H1 (cell line): Measurements from ENCODE around the gene PDZRN3. TPM values are rescaled to one million over a fixed set of nuclear protein-coding genes. Genes with fewer than 3 reads are reported as not detected.

Experiments
- POLR2AphosphoS5 ChIP-seq: IDR thresholded peaks from 2 replicates; pipeline ENCODE4 v1.6.1; 2011; ENCODE audit warnings: low read depth, low read length
- POU5F1 ChIP-seq: IDR thresholded peaks from 2 replicates; pipeline ENCODE4 v1.6.1; 2011; ENCODE audit warnings: low read depth, mild to moderate bottlenecking, low read length, moderate library complexity
- RFX5 ChIP-seq: IDR thresholded peaks from 2 replicates; pipeline ENCODE4 v1.6.1; 2011; ENCODE audit warnings: low read depth, low read length, improper control_type of control experiment, borderline replicate concordance
- SP1 ChIP-seq: IDR thresholded peaks from 2 replicates; pipeline ENCODE4 v1.6.1; 2011; ENCODE audit warnings: low read depth, low read length
- polyA plus RNA-seq, 7 experiments: library from polyadenylated mRNA; depleted of rRNA in 3 of 7; stranded (reverse) in 5 of 7; unstranded in 2 of 7; fragments of >200 nt in 5 of 7; fragments of 200-250 nt in 2 of 7; gene quantifications; 1 replicate in 5 of 7; 2 replicates in 1 of 7; 4 replicates in 1 of 7; pipeline versions ENCODE4 v1.2.1 to v1.2.3, GENCODE V29; 2011 to 2013; ENCODE audit warnings: missing spikeins in 2 of 7, mixed read lengths in 2 of 7
- total RNA-seq: library from RNA; stranded (reverse); fragmentation: NEBNext Ultra II Directional; extraction: Animal tissue kit (Norgen Biotek cat#: 25700); gene quantifications from 2 replicates; pipeline ENCODE4 v1.2.1, GENCODE V29; 2021

The PDZRN3 gene
- total and polyA plus RNA-seq, 2 of the 8 experiments (the other 6 are each of a cell fraction or from before 2014, with no cell fraction given), result 4.2 to 20.5 TPM

DNA sequence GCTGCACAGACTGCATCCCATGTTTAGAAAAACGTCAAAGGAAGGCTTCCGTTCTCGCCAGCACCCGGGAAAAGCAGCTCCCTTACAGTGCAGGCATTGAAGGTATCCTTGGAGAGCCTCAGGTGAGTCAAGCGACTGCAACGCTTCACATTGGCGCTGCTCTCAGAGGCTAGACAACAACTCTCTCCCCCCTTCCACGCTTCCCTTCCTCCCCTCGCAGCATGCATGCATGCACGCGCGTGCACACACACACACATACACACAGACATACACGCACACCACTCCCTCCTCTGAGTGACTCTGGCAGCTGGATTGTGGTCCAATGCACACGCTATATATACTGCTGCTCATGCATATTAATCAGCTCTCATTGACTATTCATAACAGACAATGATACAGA lies 191.1 kb downstream of the PDZRN3 start (continued):
- TF ChIP-seq RFX5 (no peak), POLR2AphosphoS5 (no peak), SP1 (no peak), POU5F1 (no peak)
